Transverse colon (tissue), 4 donors: ENCODE measurements around the gene CLMN. TPM values are rescaled to one million over a fixed set of nuclear protein-coding genes. Genes with fewer than 3 reads are reported as not detected.

ENCODE experiments used
- DNase-seq: peaks from one replicate; pipeline ENCODE4 v3.0.0-alpha.2; 2019
- H3K27ac ChIP-seq, 4 donors: fragments of 200-600 bp; sonication (generic); 2 replicates each; pipeline ENCODE4 v1.5.1; 2016 to 2018; ENCODE audit warnings: inconsistent platforms in 4 of 4
- H3K27me3 ChIP-seq: fragments of 200-600 bp; sonication (generic); 2 replicates; pipeline ENCODE4 v1.5.1; 2017; ENCODE audit warnings: inconsistent platforms
- H3K36me3 ChIP-seq, 4 donors: fragments of 200-600 bp; sonication (generic); 2 replicates each; pipeline ENCODE4 v1.5.1; 2017 to 2019; ENCODE audit warnings: inconsistent platforms in 4 of 4
- H3K4me1 ChIP-seq, 4 donors: fragments of 200-600 bp; sonication (generic); 2 replicates each; pipeline ENCODE4 v1.5.1; 2017 to 2020; ENCODE audit warnings: inconsistent platforms in 4 of 4
- H3K4me3 ChIP-seq, 4 donors: fragments of 200-600 bp; sonication (generic); 1 replicate in 1 of 4; 2 replicates in 3 of 4; pipeline versions ENCODE4 v1.5.1 to v1.6.1; 2017 to 2019; ENCODE audit warnings: inconsistent platforms in 4 of 4
- H3K9me3 ChIP-seq, 2 donors: fragments of 200-600 bp; sonication (generic); 2 replicates each; pipeline ENCODE4 v1.5.1; 2017 to 2019; ENCODE audit warnings: inconsistent platforms in 2 of 2
- EP300 ChIP-seq: sonication (generic); formaldehyde crosslinking; IDR thresholded peaks from one replicate; pipeline ENCODE4 v1.6.1; 2017; ENCODE audit warnings: antibody characterized with exemption, low read depth
- POLR2A ChIP-seq: fragments of 450-650 bp; IDR thresholded peaks from one replicate; pipeline ENCODE4 v1.6.1; 2016; ENCODE audit warnings: antibody characterized with exemption, mild to moderate bottlenecking, moderate library complexity
- POLR2AphosphoS5 ChIP-seq, 3 donors: sonication (generic); formaldehyde crosslinking; IDR thresholded peaks; one replicate each; pipeline ENCODE4 v1.6.1; 2016; ENCODE audit warnings: antibody characterized with exemption in 3 of 3
- WGBS, 2 donors: methylation state at CpG; one replicate each; pipeline ENCODE4 v1.1.5; 2018; ENCODE audit warnings: low coverage in 1 of 2; 5-methylcytosine and 5-hydroxymethylcytosine counted together
- in situ Hi-C, 4 donors: fragments of 200-750 bp; cut with MboI; loops; one replicate each; pipeline versions ENCODE4 v1.15.0 to v1.15.1; 2017; ENCODE audit warnings: low sequenced_read_pairs in 3 of 4, low pct_ligation_motif_present in 1 of 4, low pct_unique_long_range_greater_than_20kb in 1 of 4
- intact Hi-C: fragments of 100-400 bp; cut with DNase I; formaldehyde crosslinking; loops from one replicate; pipeline ENCODE4 v1.15.1; 2023; ENCODE audit warnings: low total_unique reads
- total RNA-seq, 4 donors: library from RNA; depleted of rRNA; stranded (reverse); fragments of >200 nt; gene quantifications; one replicate each; pipeline ENCODE4 v1.1.0, GENCODE V29; 2016
- TF ChIP-seq, protein P1 (sequence below), 5 experiments: fragments of 200-600 bp in 3 of 5; fragments of 450-650 bp in 2 of 5; sonication (generic) in 3 of 5; IDR thresholded peaks; 1 replicate in 2 of 5; 2 replicates in 3 of 5; pipeline ENCODE4 v1.5.1; 2016 to 2017; ENCODE audit warnings: antibody characterized with exemption in 5 of 5, inconsistent platforms in 3 of 5, mild to moderate bottlenecking in 2 of 5, moderate library complexity in 1 of 5

Gene CLMN
- total RNA-seq, 4 donors from 2014 or later, result 71.1 to 118 (median 90.1) TPM

GRCh38 chr14:95193081-95193480, 126.6 kb downstream of the CLMN start:
- TF ChIP-seq POLR2A (no peak), EP300 (no peak), POLR2AphosphoS5 (IDR thresholded peaks at IDR 0.05) (no peak)
- TF ChIP-seq, protein P1, sequence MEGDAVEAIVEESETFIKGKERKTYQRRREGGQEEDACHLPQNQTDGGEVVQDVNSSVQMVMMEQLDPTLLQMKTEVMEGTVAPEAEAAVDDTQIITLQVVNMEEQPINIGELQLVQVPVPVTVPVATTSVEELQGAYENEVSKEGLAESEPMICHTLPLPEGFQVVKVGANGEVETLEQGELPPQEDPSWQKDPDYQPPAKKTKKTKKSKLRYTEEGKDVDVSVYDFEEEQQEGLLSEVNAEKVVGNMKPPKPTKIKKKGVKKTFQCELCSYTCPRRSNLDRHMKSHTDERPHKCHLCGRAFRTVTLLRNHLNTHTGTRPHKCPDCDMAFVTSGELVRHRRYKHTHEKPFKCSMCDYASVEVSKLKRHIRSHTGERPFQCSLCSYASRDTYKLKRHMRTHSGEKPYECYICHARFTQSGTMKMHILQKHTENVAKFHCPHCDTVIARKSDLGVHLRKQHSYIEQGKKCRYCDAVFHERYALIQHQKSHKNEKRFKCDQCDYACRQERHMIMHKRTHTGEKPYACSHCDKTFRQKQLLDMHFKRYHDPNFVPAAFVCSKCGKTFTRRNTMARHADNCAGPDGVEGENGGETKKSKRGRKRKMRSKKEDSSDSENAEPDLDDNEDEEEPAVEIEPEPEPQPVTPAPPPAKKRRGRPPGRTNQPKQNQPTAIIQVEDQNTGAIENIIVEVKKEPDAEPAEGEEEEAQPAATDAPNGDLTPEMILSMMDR (IDR thresholded peaks at IDR 0.05), result no peak
- Histone ChIP-seq H3K27ac (no peak overlapping the region), H3K36me3 (no peaks in the 10 kb centered on the region), H3K4me3 (no peak overlapping the region), H3K27me3 (no peaks in the 10 kb centered on the region), H3K9me3 (no peaks in the 10 kb centered on the region), H3K4me1 (peaks cover 0 to 12% (median 6%) of the 10 kb centered on the region in 4 donors)
- in situ Hi-C loops, result no loop called here
- 62 to 66% methylated on average over 6 of the region's 6 CpGs for WGBS, 2 donors
- intact Hi-C loops, result no loop called here
- no peak for DNase-seq

- in situ Hi-C loops, result no loop called here
- no peak overlapping the region for H3K4me3 ChIP-seq
- H3K27me3 ChIP-seq, result no peaks in the 10 kb centered on the region
- H3K4me1 ChIP-seq, result peaks cover 0 to 12% (median 6%) of the 10 kb centered on the region in 4 donors
- TF ChIP-seq, protein P1 (IDR thresholded peaks at IDR 0.05), result no peak
- TF ChIP-seq EP300 (no peak), POLR2AphosphoS5 (IDR thresholded peaks at IDR 0.05) (no peak), POLR2A (no peak)
- intact Hi-C loops, result no loop called here
- no peak for DNase-seq
- H3K9me3 ChIP-seq, result no peaks in the 10 kb centered on the region
- no peak overlapping the region for H3K27ac ChIP-seq
- WGBS, 2 donors, result 96 to 100% methylated on average over 2 to 6 of the region's 6 CpGs
- H3K36me3 ChIP-seq, result no peaks in the 10 kb centered on the region
These were observed 127.4 kb downstream of the CLMN start for GRCh38 chr14:95192311-95192710.

DNA sequence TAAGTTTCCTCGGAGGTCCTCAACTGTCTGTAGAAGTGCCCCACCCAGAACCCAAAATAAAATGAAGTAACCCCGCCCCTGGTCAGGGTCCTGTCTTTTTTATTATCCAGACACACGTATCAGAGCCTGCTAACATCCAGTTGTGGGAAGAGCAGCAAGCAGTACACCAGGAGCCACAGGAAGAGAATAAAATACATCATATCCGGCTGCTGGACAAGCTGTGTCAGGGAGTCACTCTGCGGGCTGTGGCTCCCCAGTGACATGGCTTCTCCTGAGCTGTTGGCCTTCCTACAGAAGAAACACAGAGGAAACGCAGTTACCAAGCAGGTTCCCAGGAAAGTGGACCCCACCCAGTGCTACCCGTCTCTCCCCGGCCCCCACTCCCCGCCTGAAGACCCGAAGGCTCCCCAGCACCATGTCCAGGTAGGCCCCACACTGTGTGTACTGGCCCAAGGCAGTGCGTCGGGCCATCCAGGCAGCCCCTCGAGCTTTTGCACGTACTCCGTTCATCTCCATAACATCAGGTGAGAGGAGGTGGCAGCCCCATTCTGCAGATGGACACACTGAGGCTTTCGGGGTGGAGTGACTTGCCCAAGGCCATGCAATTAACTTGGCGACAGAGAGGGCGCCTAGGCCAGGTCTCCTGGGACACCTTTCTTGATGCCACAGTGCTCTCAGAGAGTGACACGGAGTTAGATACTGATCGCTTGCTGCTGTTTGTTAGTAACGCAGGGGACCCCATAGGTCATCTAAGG, 128.1 kb downstream of the CLMN start:
- Histone ChIP-seq H3K9me3 (no peaks in the 10 kb centered on the region), H3K4me1 (peaks cover 0 to 12% (median 6%) of the 10 kb centered on the region in 4 donors), H3K27ac (no peak overlapping the region), H3K4me3 (no peak overlapping the region), H3K36me3 (no peaks in the 10 kb centered on the region), H3K27me3 (no peaks in the 10 kb centered on the region)
- DNase-seq, result no peak
- intact Hi-C loops, result no loop called here
- no peak for TF ChIP-seq EP300
- TF ChIP-seq, protein P1 (IDR thresholded peaks at IDR 0.05), result no peak
- no peak for TF ChIP-seq POLR2AphosphoS5 (IDR thresholded peaks at IDR 0.05)
- TF ChIP-seq POLR2A, result no peak
- WGBS, 2 donors, result 78 to 88% methylated on average over 8 to 21 of the region's 21 CpGs
- in situ Hi-C loops, result no loop called here

DNA sequence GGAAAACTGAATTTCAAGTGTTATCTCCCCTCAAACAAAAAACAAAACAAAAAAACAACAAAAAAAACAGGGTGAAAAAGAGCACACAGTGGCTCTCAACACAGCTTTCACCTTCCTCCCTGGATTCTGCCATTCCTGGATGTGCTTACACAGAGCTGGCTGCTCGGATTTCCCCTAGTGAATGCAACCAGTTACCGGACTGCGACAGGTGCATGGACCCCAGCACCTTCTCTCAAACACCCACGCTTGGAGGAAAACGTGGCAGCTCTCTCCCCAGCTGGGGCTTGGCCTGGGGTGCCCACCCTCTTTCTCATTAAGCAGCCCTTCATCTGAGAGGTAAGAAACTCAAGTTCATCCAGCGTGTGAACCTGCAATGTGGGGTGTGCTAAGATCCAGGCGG, 128.9 kb downstream of the CLMN start:
- no peak overlapping the region for H3K4me3 ChIP-seq
- DNase-seq, result no peak
- no peaks in the 10 kb centered on the region for H3K9me3 ChIP-seq
- H3K27me3 ChIP-seq, result no peaks in the 10 kb centered on the region
- 96% methylated on average over 7 of the region's 7 CpGs; no CpG with 5 or more reads in 1 of the 2 donors for WGBS, 2 donors
- intact Hi-C loops, result no loop called here
- H3K4me1 ChIP-seq, result peaks cover 0 to 12% (median 6%) of the 10 kb centered on the region in 4 donors
- TF ChIP-seq POLR2A, result no peak
- TF ChIP-seq POLR2AphosphoS5 (IDR thresholded peaks at IDR 0.05), result no peak
- no peak for TF ChIP-seq EP300
- TF ChIP-seq, protein P1 (IDR thresholded peaks at IDR 0.05), result no peak
- in situ Hi-C loops, result no loop called here
- no peak overlapping the region for H3K27ac ChIP-seq
- H3K36me3 ChIP-seq, result no peaks in the 10 kb centered on the region
